Trophoblast cell (in vitro differentiated cells and primary cell): ENCODE results near the gene WNT3A.

ENCODE experiments used
- DNase-seq, 2 donors: peaks; one replicate each; pipeline ENCODE4 v3.0.0-alpha.2; 2016
- H2AFZ ChIP-seq: 2 replicates; pipeline ENCODE4 v1.6.1; 2013; ENCODE audit warnings: low read length, moderate library complexity, mild to moderate bottlenecking; ENCODE audit not compliant: insufficient read depth, poor library complexity
- H2AK5ac ChIP-seq: 2 replicates; pipeline ENCODE4 v1.6.1; 2013; ENCODE audit warnings: mild to moderate bottlenecking, low read length
- H2BK120ac ChIP-seq: 2 replicates; pipeline ENCODE4 v1.6.1; 2013; ENCODE audit warnings: low read length, mild to moderate bottlenecking, moderate library complexity; ENCODE audit not compliant: insufficient read depth, poor library complexity
- H2BK12ac ChIP-seq: 2 replicates; pipeline ENCODE4 v1.6.1; 2013; ENCODE audit warnings: mild to moderate bottlenecking, low read length, moderate library complexity
- H2BK5ac ChIP-seq: 2 replicates; pipeline ENCODE4 v1.6.1; 2013; ENCODE audit warnings: low read length, low read depth, moderate library complexity, mild to moderate bottlenecking; ENCODE audit not compliant: poor library complexity
- H3K14ac ChIP-seq: 2 replicates; pipeline ENCODE4 v1.6.1; 2013; ENCODE audit warnings: mild to moderate bottlenecking, low read length
- H3K18ac ChIP-seq: 2 replicates; pipeline ENCODE4 v1.6.1; 2013; ENCODE audit warnings: mild to moderate bottlenecking, low read length
- H3K23ac ChIP-seq: 2 replicates; pipeline ENCODE4 v1.6.1; 2013; ENCODE audit warnings: low read length
- H3K27ac ChIP-seq: 2 replicates; pipeline ENCODE4 v1.5.1; 2013; ENCODE audit warnings: low read depth, mild to moderate bottlenecking, inconsistent platforms, low read length, moderate library complexity
- H3K27me3 ChIP-seq: 2 replicates; pipeline ENCODE4 v1.6.1; 2013; ENCODE audit warnings: inconsistent platforms, mild to moderate bottlenecking, low read length, moderate library complexity; ENCODE audit not compliant: insufficient read depth
- H3K36me3 ChIP-seq, 2 experiments: 1 replicate in 1 of 2; 2 replicates in 1 of 2; pipeline ENCODE4 v1.6.1; 2013; ENCODE audit warnings: low read length in 2 of 2, mild to moderate bottlenecking in 2 of 2, moderate library complexity in 1 of 2; ENCODE audit not compliant: insufficient read depth in 2 of 2, control insufficient read depth in 1 of 2
- H3K4ac ChIP-seq: 2 replicates; pipeline ENCODE4 v1.6.1; 2013; ENCODE audit warnings: low read depth, mild to moderate bottlenecking, low read length, moderate library complexity
- H3K4me1 ChIP-seq, 2 experiments: 1 replicate in 1 of 2; 2 replicates in 1 of 2; pipeline ENCODE4 v1.6.1; 2013; ENCODE audit warnings: low read length in 2 of 2, mild to moderate bottlenecking in 2 of 2, moderate library complexity in 1 of 2; ENCODE audit not compliant: insufficient read depth in 2 of 2, control insufficient read depth in 1 of 2
- H3K4me2 ChIP-seq: 2 replicates; pipeline ENCODE4 v1.6.1; 2013; ENCODE audit warnings: inconsistent platforms, mild to moderate bottlenecking, low read length, moderate library complexity
- H3K4me3 ChIP-seq: 2 replicates; pipeline ENCODE4 v1.5.1; 2013; ENCODE audit warnings: mild to moderate bottlenecking, low read depth, low read length, inconsistent platforms
- H3K79me1 ChIP-seq: one replicate; pipeline ENCODE4 v1.6.1; 2013; ENCODE audit warnings: low read length
- H3K79me2 ChIP-seq: 2 replicates; pipeline ENCODE4 v1.6.1; 2013; ENCODE audit warnings: low read length, mild to moderate bottlenecking; ENCODE audit not compliant: control insufficient read depth, insufficient read depth, poor library complexity
- H3K9ac ChIP-seq: 2 replicates; pipeline ENCODE4 v1.6.1; 2013; ENCODE audit warnings: mild to moderate bottlenecking, low read length
- H3K9me3 ChIP-seq: 2 replicates; pipeline ENCODE4 v1.6.1; 2013; ENCODE audit warnings: low read depth, mild to moderate bottlenecking, control low read depth, inconsistent platforms, low read length; ENCODE audit not compliant: insufficient read depth
- H4K12ac ChIP-seq: 2 replicates; pipeline ENCODE4 v1.6.1; 2013; ENCODE audit warnings: low read depth, mild to moderate bottlenecking, low read length, moderate library complexity
- H4K8ac ChIP-seq: 2 replicates; pipeline ENCODE4 v1.6.1; 2013; ENCODE audit warnings: low read depth, mild to moderate bottlenecking, low read length, moderate library complexity
- H4K91ac ChIP-seq: one replicate; pipeline ENCODE4 v1.6.1; 2013; ENCODE audit warnings: low read depth, mild to moderate bottlenecking, low read length, moderate library complexity
- WGBS: extraction: QIAGEN DNeasy Blood & Tissue Kit; methylation state at CpG from one replicate; pipeline ENCODE4 v1.1.7; 2013; ENCODE audit warnings: missing lambda C conversion rate; ENCODE audit not compliant: insufficient read length, insufficient coverage; ENCODE audit errors: extremely low coverage; 5-methylcytosine and 5-hydroxymethylcytosine counted together

Gene WNT3A

GRCh38 chr1:228108055-228108690 lies 101.4 kb downstream of the WNT3A start:
- no peaks in the 10 kb centered on the region for H3K27me3 ChIP-seq
- peak overlapping the region; percentile 90 for H4K8ac ChIP-seq
- no peak overlapping the region for H4K12ac ChIP-seq
- no peak for DNase-seq
- peaks cover 11 to 16% of the 10 kb centered on the region in 2 experiments for H3K4me1 ChIP-seq
- no peak overlapping the region for H3K14ac ChIP-seq
- H4K91ac ChIP-seq = no peak overlapping the region
- H2AFZ ChIP-seq = no peak overlapping the region
- H2AK5ac ChIP-seq = no peak overlapping the region
- no peaks in the 10 kb centered on the region for H3K9me3 ChIP-seq
- H2BK120ac ChIP-seq = no peak overlapping the region
- WGBS = no CpG with 5 or more reads among the region's 11 CpGs
- H3K9ac ChIP-seq = no peak overlapping the region
- H3K4me3 ChIP-seq = no peak overlapping the region
- H2BK5ac ChIP-seq = no peak overlapping the region
- no peak overlapping the region for H2BK12ac ChIP-seq
- H3K79me2 ChIP-seq = peaks cover 9% of the 10 kb centered on the region
- peaks cover 19 to 20% of the 10 kb centered on the region in 2 experiments for H3K36me3 ChIP-seq
- H3K27ac ChIP-seq = no peak overlapping the region
- H3K4ac ChIP-seq = peak overlapping the region; percentile 47
- H3K4me2 ChIP-seq = peak overlapping the region; percentile 85
- no peak overlapping the region for H3K18ac ChIP-seq
- H3K23ac ChIP-seq = no peak overlapping the region
- H3K79me1 ChIP-seq = peaks cover 14% of the 10 kb centered on the region

- no peak overlapping the region for H3K27ac ChIP-seq
- H2BK120ac ChIP-seq = peak overlapping the region; percentile 4
- H3K4ac ChIP-seq = peak overlapping the region; percentile 77
- peaks cover 11% of the 10 kb centered on the region for H3K79me1 ChIP-seq
- H3K4me2 ChIP-seq = peak overlapping the region; percentile 85
- H3K79me2 ChIP-seq = peaks cover 9% of the 10 kb centered on the region
- peak overlapping the region; percentile 89 for H3K9ac ChIP-seq
- peak overlapping the region; percentile 53 for H2AK5ac ChIP-seq
- H4K8ac ChIP-seq = peak overlapping the region; percentile 90
- no CpG with 5 or more reads among the region's 8 CpGs for WGBS
- peaks cover 10 to 15% of the 10 kb centered on the region in 2 experiments for H3K4me1 ChIP-seq
- peak overlapping the region; percentile 46 for H2AFZ ChIP-seq
- peak overlapping the region; percentile 78 for H4K91ac ChIP-seq
- H2BK5ac ChIP-seq = peak overlapping the region; percentile 12
- peak overlapping the region; percentile 94 for H3K4me3 ChIP-seq
- peak overlapping the region; percentile 15 for H4K12ac ChIP-seq
- no peaks in the 10 kb centered on the region for H3K27me3 ChIP-seq
- no peak overlapping the region for H2BK12ac ChIP-seq
- H3K14ac ChIP-seq = peak overlapping the region; percentile 40
- H3K9me3 ChIP-seq = no peaks in the 10 kb centered on the region
- peak overlapping the region; percentile 42 for H3K18ac ChIP-seq
- H3K23ac ChIP-seq = no peak overlapping the region
- no peak for DNase-seq
- peaks cover 19 to 20% of the 10 kb centered on the region in 2 experiments for H3K36me3 ChIP-seq
Measured at GRCh38 chr1:228108742-228109072, 101.9 kb downstream of the WNT3A start.

GRCh38 chr1:228109073-228109961 lies 102.5 kb downstream of the WNT3A start, which contains the start of gene MRPL55:
MRPL55 (minus strand) TSS chr1:228109299; CDS start chr1:228108260, 1,039 bp downstream.
- Histone ChIP-seq H3K4me2 (peak within 1 kb of the TSS; percentile 85), H2AK5ac (peak within 1 kb of the TSS; percentile 71), H3K27ac (peak within 1 kb of the TSS; percentile 43), H3K9ac (peak within 1 kb of the TSS; percentile 89), H2BK5ac (peak within 1 kb of the TSS; percentile 65), H3K9me3 (no peaks in the 10 kb centered on the region), H2AFZ (peak within 1 kb of the TSS; percentile 77), H3K18ac (peak within 1 kb of the TSS; percentile 95), H4K12ac (peak within 1 kb of the TSS; percentile 91), H4K91ac (peak within 1 kb of the TSS; percentile 86), H3K23ac (no peak within 1 kb of the TSS), H3K4me3 (peak within 1 kb of the TSS; percentile 94), H3K4ac (peak within 1 kb of the TSS; percentile 77), H2BK120ac (peak within 1 kb of the TSS; percentile 45), H3K4me1 (peaks cover 7 to 10% of the 10 kb centered on the region in 2 experiments), H3K36me3 (peaks cover 19 to 20% of the 10 kb centered on the region in 2 experiments), H4K8ac (peak within 1 kb of the TSS; percentile 90), H3K79me2 (peaks cover 9% of the 10 kb centered on the region), H3K27me3 (no peaks in the 10 kb centered on the region), H3K14ac (peak within 1 kb of the TSS; percentile 83), H2BK12ac (peak within 1 kb of the TSS; percentile 55), H3K79me1 (peaks cover 11% of the 10 kb centered on the region)
- DNase-seq = peak; percentile 98 to 99
- no CpG with 5 or more reads among the region's 66 CpGs for WGBS

GRCh38 chr1:228109962-228110488 lies 103.2 kb downstream of the WNT3A start:
- H3K9ac ChIP-seq = peak overlapping the region; percentile 72
- no peaks in the 10 kb centered on the region for H3K9me3 ChIP-seq
- H3K23ac ChIP-seq = no peak overlapping the region
- H3K79me2 ChIP-seq = peaks cover 9% of the 10 kb centered on the region
- H3K79me1 ChIP-seq = peaks cover 11% of the 10 kb centered on the region
- peak overlapping the region; percentile 84 for H4K8ac ChIP-seq
- peak overlapping the region; percentile 45 for H2BK120ac ChIP-seq
- peaks cover 7 to 10% of the 10 kb centered on the region in 2 experiments for H3K4me1 ChIP-seq
- peak overlapping the region; percentile 55 for H2BK12ac ChIP-seq
- H3K36me3 ChIP-seq = peaks cover 19 to 20% of the 10 kb centered on the region in 2 experiments
- peak overlapping the region; percentile 77 for H2AFZ ChIP-seq
- peak; percentile 95 to 97 for DNase-seq
- peak overlapping the region; percentile 43 for H3K27ac ChIP-seq
- peak overlapping the region; percentile 65 for H2BK5ac ChIP-seq
- peak overlapping the region; percentile 86 for H4K91ac ChIP-seq
- H3K4ac ChIP-seq = peak overlapping the region; percentile 67
- H3K4me2 ChIP-seq = peak overlapping the region; percentile 85
- no CpG with 5 or more reads among the region's 15 CpGs for WGBS
- peak overlapping the region; percentile 71 for H2AK5ac ChIP-seq
- peak overlapping the region; percentile 91 for H4K12ac ChIP-seq
- H3K18ac ChIP-seq = peak overlapping the region; percentile 95
- H3K27me3 ChIP-seq = no peaks in the 10 kb centered on the region
- peak overlapping the region; percentile 87 for H3K4me3 ChIP-seq
- H3K14ac ChIP-seq = peak overlapping the region; percentile 83
